Measurements from ENCODE around the gene LSP1. TPM values are rescaled to one million over a fixed set of nuclear protein-coding genes. Genes with fewer than 3 reads are reported as not detected.

Gene LSP1
- polyA plus RNA-seq, 1 donor from 2014 or later = not detected

- H3K4me2 ChIP-seq (ENCODE audit: low read length) = no peak overlapping the region
- H3K79me2 ChIP-seq (replicated peaks; ENCODE audit: insufficient read depth, low read length) = no peaks in the 10 kb centered on the region
- no peaks in the 10 kb centered on the region for H3K9me3 ChIP-seq (ENCODE audit: low read length)
- H3K27ac ChIP-seq (ENCODE audit: low read length) = no peak overlapping the region
- no peak overlapping the region for H2AFZ ChIP-seq (ENCODE audit: low read depth, low read length)
- TF ChIP-seq MXI1 (conservative IDR thresholded peaks at IDR 0.05; ENCODE audit: poor library complexity, severe bottlenecking) (no peak), REST (IDR thresholded peaks at IDR 0.05; ENCODE audit: borderline replicate concordance) (no peak), POLR2AphosphoS5 (IDR thresholded peaks at IDR 0.05) (no peak), EP300 (conservative IDR thresholded peaks at IDR 0.05; ENCODE audit: poor library complexity, severe bottlenecking) (no peak), SMC3 (conservative IDR thresholded peaks at IDR 0.05; ENCODE audit: poor library complexity) (no peak)
- TF ChIP-seq, protein P1, sequence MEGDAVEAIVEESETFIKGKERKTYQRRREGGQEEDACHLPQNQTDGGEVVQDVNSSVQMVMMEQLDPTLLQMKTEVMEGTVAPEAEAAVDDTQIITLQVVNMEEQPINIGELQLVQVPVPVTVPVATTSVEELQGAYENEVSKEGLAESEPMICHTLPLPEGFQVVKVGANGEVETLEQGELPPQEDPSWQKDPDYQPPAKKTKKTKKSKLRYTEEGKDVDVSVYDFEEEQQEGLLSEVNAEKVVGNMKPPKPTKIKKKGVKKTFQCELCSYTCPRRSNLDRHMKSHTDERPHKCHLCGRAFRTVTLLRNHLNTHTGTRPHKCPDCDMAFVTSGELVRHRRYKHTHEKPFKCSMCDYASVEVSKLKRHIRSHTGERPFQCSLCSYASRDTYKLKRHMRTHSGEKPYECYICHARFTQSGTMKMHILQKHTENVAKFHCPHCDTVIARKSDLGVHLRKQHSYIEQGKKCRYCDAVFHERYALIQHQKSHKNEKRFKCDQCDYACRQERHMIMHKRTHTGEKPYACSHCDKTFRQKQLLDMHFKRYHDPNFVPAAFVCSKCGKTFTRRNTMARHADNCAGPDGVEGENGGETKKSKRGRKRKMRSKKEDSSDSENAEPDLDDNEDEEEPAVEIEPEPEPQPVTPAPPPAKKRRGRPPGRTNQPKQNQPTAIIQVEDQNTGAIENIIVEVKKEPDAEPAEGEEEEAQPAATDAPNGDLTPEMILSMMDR (IDR thresholded peaks at IDR 0.05; ENCODE audit: poor library complexity, severe bottlenecking) = no peak
- no peak overlapping the region for H3K4me3 ChIP-seq (ENCODE audit: low read length)
- no peaks in the 10 kb centered on the region for H3K27me3 ChIP-seq (ENCODE audit: insufficient read depth, low read depth, low read length)
- no peaks in the 10 kb centered on the region for H3K9me2 ChIP-seq (ENCODE audit: insufficient read depth, low read length)
- no peaks in the 10 kb centered on the region for H4K20me1 ChIP-seq (ENCODE audit: insufficient read depth)
- H3K9ac ChIP-seq (ENCODE audit: low read length) = no peak overlapping the region
- no peaks in the 10 kb centered on the region for H3F3A ChIP-seq (ENCODE audit: insufficient read depth, low read length, poor library complexity, severe bottlenecking)
- H3K36me3 ChIP-seq (ENCODE audit: insufficient read depth, low read length) = no peaks in the 10 kb centered on the region
These were observed 76.1 kb downstream of the LSP1 start for GRCh38 chr11:1928891-1929541.

GRCh38 chr11:1929621-1930461, 77.0 kb downstream of the LSP1 start:
- Histone ChIP-seq H3K36me3 (ENCODE audit: insufficient read depth, low read length) (no peaks in the 10 kb centered on the region), H3K9ac (ENCODE audit: low read length) (no peak overlapping the region), H2AFZ (ENCODE audit: low read depth, low read length) (no peak overlapping the region), H3K4me2 (ENCODE audit: low read length) (no peak overlapping the region), H3K4me3 (ENCODE audit: low read length) (no peak overlapping the region), H3K9me3 (ENCODE audit: low read length) (no peaks in the 10 kb centered on the region), H3K79me2 (replicated peaks; ENCODE audit: insufficient read depth, low read length) (no peaks in the 10 kb centered on the region), H3K27me3 (ENCODE audit: insufficient read depth, low read depth, low read length) (no peaks in the 10 kb centered on the region), H3F3A (ENCODE audit: insufficient read depth, low read length, poor library complexity, severe bottlenecking) (no peaks in the 10 kb centered on the region), H4K20me1 (ENCODE audit: insufficient read depth) (no peaks in the 10 kb centered on the region), H3K9me2 (ENCODE audit: insufficient read depth, low read length) (no peaks in the 10 kb centered on the region), H3K27ac (ENCODE audit: low read length) (no peak overlapping the region)
- no peak for TF ChIP-seq RAD21 (conservative IDR thresholded peaks at IDR 0.05)
- TF ChIP-seq EP300 (conservative IDR thresholded peaks at IDR 0.05; ENCODE audit: poor library complexity, severe bottlenecking) = no peak
- no peak for TF ChIP-seq MXI1 (conservative IDR thresholded peaks at IDR 0.05; ENCODE audit: poor library complexity, severe bottlenecking)
- no peak for TF ChIP-seq EZH2 (IDR thresholded peaks at IDR 0.05; ENCODE audit: borderline replicate concordance, insufficient read depth, low read length, poor library complexity, severe bottlenecking)
- no peak for TF ChIP-seq TAF1 (IDR thresholded peaks at IDR 0.05; ENCODE audit: low read depth)
- no peak for TF ChIP-seq REST (IDR thresholded peaks at IDR 0.05; ENCODE audit: borderline replicate concordance)
- TF ChIP-seq POLR2AphosphoS5 (IDR thresholded peaks at IDR 0.05) = no peak
- TF ChIP-seq SMC3 (conservative IDR thresholded peaks at IDR 0.05; ENCODE audit: poor library complexity) = no peak
- TF ChIP-seq, protein P1 (IDR thresholded peaks at IDR 0.05; ENCODE audit: poor library complexity, severe bottlenecking) = no peak

Data from neural cell (in vitro differentiated cells).